Panc1 (cell line): ENCODE data around the gene UBE2QL1. TPM values are rescaled to one million over a fixed set of nuclear protein-coding genes. Genes with fewer than 3 reads are reported as not detected.

Source experiments
- ATAC-seq: fragments of 200-7000 bp; cut with Tn5 transposase; 2 replicates; pipeline ENCODE4 v1.9.1; 2020; ENCODE audit warnings: mild to moderate bottlenecking, moderate library complexity
- BruUV-seq: library from RNA; stranded (reverse); fragments of 400-500 nt; replicated peaks from 2 replicates; lab custom pipeline; 2021; lab: Mats Ljungman, UMichigan
- CTCF ChIA-PET: fragments of 300-600 bp; sonication (Branson Sonifier 250); formaldehyde crosslinking; loops from one replicate; lab custom pipeline; 2022; ENCODE audit warnings: antibody characterized with exemption; lab: Charles Lee
- POLR2A ChIA-PET: fragments of 300-600 bp; sonication (Branson Sonifier 250); formaldehyde crosslinking; loops from one replicate; lab custom pipeline; 2022; ENCODE audit warnings: antibody characterized with exemption; lab: Charles Lee
- DNase-seq: peaks from one replicate; pipeline ENCODE4 v3.0.0-alpha.2; 2010; ENCODE audit warnings: low read depth, low spot score
- H3K27ac ChIP-seq: 2 replicates; pipeline ENCODE4 v1.5.1; 2011; ENCODE audit warnings: mild to moderate bottlenecking, low read length, inconsistent platforms
- H3K27me3 ChIP-seq: fragments of 200-500 bp; sonication (Bioruptor generic); 2 replicates; pipeline ENCODE4 v1.6.0; 2014; ENCODE audit warnings: low read length, inconsistent platforms; ENCODE audit not compliant: control insufficient read depth, insufficient read depth
- H3K36me3 ChIP-seq: fragments of 200-500 bp; sonication (Bioruptor generic); 2 replicates; pipeline ENCODE4 v1.5.1; 2014; ENCODE audit warnings: inconsistent platforms, mild to moderate bottlenecking, low read length, moderate library complexity; ENCODE audit not compliant: control insufficient read depth, insufficient read depth
- H3K4me1 ChIP-seq: 2 replicates; pipeline ENCODE4 v1.5.1; 2011; ENCODE audit warnings: inconsistent platforms, mild to moderate bottlenecking, low read length, moderate library complexity; ENCODE audit not compliant: control insufficient read depth, insufficient read depth
- H3K4me3 ChIP-seq, 2 experiments: 2 replicates each; pipeline ENCODE4 v1.5.1; 2011 to 2012; ENCODE audit warnings: low read depth in 2 of 2, low read length in 2 of 2, mild to moderate bottlenecking in 2 of 2, inconsistent platforms in 1 of 2, moderate library complexity in 1 of 2
- H3K9me3 ChIP-seq: fragments of 200-500 bp; sonication (Bioruptor generic); 2 replicates; pipeline ENCODE4 v1.5.1; 2014; ENCODE audit warnings: low read depth, mild to moderate bottlenecking, inconsistent platforms, low read length, moderate library complexity; ENCODE audit not compliant: control insufficient read depth, insufficient read depth
- CTCF ChIP-seq: fragments of 450-650 bp; IDR thresholded peaks from 2 replicates; pipeline ENCODE4 v1.5.1; 2017; ENCODE audit warnings: mild to moderate bottlenecking
- POLR2AphosphoS5 ChIP-seq: IDR thresholded peaks from 2 replicates; pipeline ENCODE4 v1.6.1; 2012; ENCODE audit warnings: mild to moderate bottlenecking, low read depth, low read length, moderate library complexity
- REST ChIP-seq, 2 experiments: IDR thresholded peaks; 2 replicates each; pipeline ENCODE4 v1.6.1; 2011 to 2012; ENCODE audit warnings: low read depth in 2 of 2, control low read depth in 1 of 2, low read length in 1 of 2, mild to moderate bottlenecking in 1 of 2, moderate library complexity in 1 of 2; ENCODE audit not compliant: insufficient read depth in 1 of 2
- SIN3A ChIP-seq: IDR thresholded peaks from 2 replicates; pipeline ENCODE4 v1.6.1; 2012; ENCODE audit warnings: low read depth, mild to moderate bottlenecking, low read length, moderate library complexity, borderline replicate concordance; ENCODE audit not compliant: insufficient read depth
- TCF7L2 ChIP-seq: IDR thresholded peaks from 2 replicates; pipeline ENCODE4 v1.6.1; 2011; ENCODE audit warnings: mild to moderate bottlenecking, low read depth, low read length, inconsistent platforms
- in situ Hi-C: cut with HindIII; loops from 2 replicates; pipeline ENCODE4 v1.10.0; 2016; ENCODE audit warnings: low sequenced_read_pairs, low pct_unique_long_range_greater_than_20kb
- intact Hi-C: fragments of 100-400 bp; cut with micrococcal nuclease; formaldehyde crosslinking; loops from one replicate; pipeline ENCODE4 v1.10.0; 2022; ENCODE audit not compliant: unreplicated experiment
- total RNA-seq: library from RNA; stranded (reverse); gene quantifications from one replicate; pipeline ENCODE4 v1.2.1, GENCODE V29; 2021; ENCODE audit not compliant: unreplicated experiment

Gene UBE2QL1
- total RNA-seq, 1 experiment from 2014 or later = not detected

- peaks cover 2% of the 10 kb centered on the region; the same call in 1 of the 2 replicates for H3K27me3 ChIP-seq
- intact Hi-C loops = no loop called here
- CTCF ChIA-PET = no interaction called here
- ATAC-seq = no peak
- TF ChIP-seq POLR2AphosphoS5 (no peak), SIN3A (no peak), REST (IDR thresholded peaks at IDR 0.05; ENCODE audit: insufficient read depth in 1 of 2, low read depth in 2 of 2, low read length in 1 of 2) (no peak), TCF7L2 (no peak), CTCF (no peak)
- no peak for DNase-seq
- H3K9me3 ChIP-seq = no peaks in the 10 kb centered on the region
- H3K27ac ChIP-seq = no peak overlapping the region
- H3K4me1 ChIP-seq = no peaks in the 10 kb centered on the region
- POLR2A ChIA-PET = no interaction called here
- no peak overlapping the region for H3K4me3 ChIP-seq
- in situ Hi-C loops = no loop called here
- H3K36me3 ChIP-seq = no peaks in the 10 kb centered on the region
- no TSS peak for BruUV-seq
Measured at GRCh38 chr5:6470672-6471071, 22.0 kb downstream of the UBE2QL1 start.

DNA sequence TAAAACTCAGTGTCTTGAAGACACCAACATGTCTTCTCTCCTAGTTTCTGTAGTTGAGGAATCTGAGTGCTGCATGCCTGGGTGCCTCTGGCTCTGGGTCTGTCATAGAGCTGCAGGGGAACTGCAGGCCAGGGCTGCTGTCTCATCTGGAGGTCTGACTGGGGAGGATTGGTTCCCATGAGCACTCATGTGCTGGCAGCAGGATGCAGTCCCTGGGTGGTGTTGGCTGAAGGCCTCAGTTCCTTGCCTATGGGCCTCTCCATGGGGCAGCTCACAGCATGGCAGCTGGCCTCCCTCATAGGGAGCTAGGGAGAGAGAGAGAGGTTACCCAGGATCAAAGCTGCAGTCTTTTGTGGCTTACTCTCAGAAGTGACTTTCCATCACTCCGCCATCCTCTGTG is 22.6 kb downstream of the UBE2QL1 start:
- intact Hi-C loops = no loop called here
- no peaks in the 10 kb centered on the region for H3K36me3 ChIP-seq
- H3K4me1 ChIP-seq = no peaks in the 10 kb centered on the region
- H3K27me3 ChIP-seq = peaks cover 2% of the 10 kb centered on the region; the same call in 1 of the 2 replicates
- no peak for DNase-seq
- no peaks in the 10 kb centered on the region for H3K9me3 ChIP-seq
- CTCF ChIA-PET = no interaction called here
- H3K4me3 ChIP-seq = no peak overlapping the region
- no peak overlapping the region for H3K27ac ChIP-seq
- no peak for TF ChIP-seq TCF7L2
- TF ChIP-seq REST (IDR thresholded peaks at IDR 0.05; ENCODE audit: insufficient read depth in 1 of 2, low read depth in 2 of 2, low read length in 1 of 2) = no peak
- no peak for TF ChIP-seq SIN3A
- no peak for TF ChIP-seq POLR2AphosphoS5
- no peak for TF ChIP-seq CTCF
- ATAC-seq = no peak
- in situ Hi-C loops = no loop called here
- BruUV-seq = no TSS peak
- POLR2A ChIA-PET = no interaction called here
